ENCODE results near the gene BBS1.
"Not testable (repeated sequence)": the region's sequence is repeated elsewhere in the genome, so short reads cannot be mapped to it uniquely, and the experiment has no call there.

Gene BBS1

GRCh38 chr11:66529069-66529468, 18.6 kb downstream of the BBS1 start:
- no peak for DNase-seq

GRCh38 chr11:66529655-66530054, 19.2 kb downstream of the BBS1 start:
- no peak for DNase-seq

GRCh38 chr11:66530927-66531709, 20.7 kb downstream of the BBS1 start:
- DNase-seq, result no peak

- DNase-seq, result no peak
Observed at GRCh38 chr11:66531841-66532240, 21.4 kb downstream of the BBS1 start.

GRCh38 chr11:66532784-66533183, 22.3 kb downstream of the BBS1 start:
- DNase-seq, result no peak

- DNase-seq, result no peak
Observed at GRCh38 chr11:66539170-66539869, 28.9 kb downstream of the BBS1 start.

- DNase-seq, result no peak
Observed at GRCh38 chr11:66539870-66540213, 29.4 kb downstream of the BBS1 start.

GRCh38 chr11:66540598-66540997, 30.2 kb downstream of the BBS1 start:
- not testable (repeated sequence) for DNase-seq

GRCh38 chr11:66541892-66542291, 31.5 kb downstream of the BBS1 start:
- no peak for DNase-seq

GRCh38 chr11:66542362-66542761, 31.9 kb downstream of the BBS1 start:
- DNase-seq, result no peak

- no peak for DNase-seq
Observed at GRCh38 chr11:66543263-66544107, 33.0 kb downstream of the BBS1 start.

GRCh38 chr11:66544952-66545351, 34.5 kb downstream of the BBS1 start:
- not testable (repeated sequence) for DNase-seq

GRCh38 chr11:66545701-66546367, 35.4 kb downstream of the BBS1 start, which contains the start of gene ZDHHC24:
Gene ZDHHC24, minus strand, starts transcription at chr11:66546048. Its CDS starts 45 bp downstream, at chr11:66546003.
- peak; percentile 90 for DNase-seq

GRCh38 chr11:66546368-66546965, 36.0 kb downstream of the BBS1 start, which contains the start of gene ACTN3:
Gene ACTN3, plus strand, starts transcription at chr11:66546903. Its CDS starts 35 bp downstream, at chr11:66546938.
- no peak for DNase-seq

- DNase-seq, result peak; percentile 7
Observed at GRCh38 chr11:66546966-66547661, 36.7 kb downstream of the BBS1 start.

GRCh38 chr11:66547662-66548009, 37.2 kb downstream of the BBS1 start:
- peak; percentile 55 for DNase-seq

- peak; percentile 92 for DNase-seq
Observed at GRCh38 chr11:66548041-66548440, 37.6 kb downstream of the BBS1 start.

- no peak for DNase-seq
Observed at GRCh38 chr11:66548774-66549630, 38.6 kb downstream of the BBS1 start.

- DNase-seq, result no peak
Observed at GRCh38 chr11:66549696-66550095, 39.3 kb downstream of the BBS1 start.

GRCh38 chr11:66550887-66551286, 40.5 kb downstream of the BBS1 start:
- no peak for DNase-seq

- no peak for DNase-seq
Observed at GRCh38 chr11:66554602-66555001, 44.2 kb downstream of the BBS1 start.

Data from NCI-H2171 treated with DMSO at 0.1 percent for 48 hours (cell line).